Natural killer cell (primary cell): ENCODE data around the gene PARD6G. TPM values are rescaled to one million over a fixed set of nuclear protein-coding genes. Genes with fewer than 3 reads are reported as not detected.
"Not testable (repeated sequence)": the region's sequence is repeated elsewhere in the genome, so short reads cannot be mapped to it uniquely, and the experiment has no call there.

Experiments
- ATAC-seq, 3 donors: fragments of 150-1000 bp in 2 of 3; fragments of 200-7000 bp in 1 of 3; cut with Tn5 transposase; 1 replicate in 1 of 3; 2 replicates in 2 of 3; pipeline ENCODE4 v1.10.0; 2021; ENCODE audit warnings: mild to moderate bottlenecking in 2 of 3, moderate library complexity in 2 of 3
- DNase-seq, 2 donors: peaks; one replicate each; pipeline versions ENCODE4 v3.0.0 to v3.0.0-alpha.2; 2013 to 2021; ENCODE audit warnings: mixed read lengths in 1 of 2
- H3K27ac ChIP-seq: one replicate; pipeline ENCODE4 v1.5.1; 2013; ENCODE audit warnings: mild to moderate bottlenecking, low read length
- H3K27me3 ChIP-seq: one replicate; pipeline ENCODE4 v1.6.1; 2013; ENCODE audit warnings: low read length; ENCODE audit not compliant: control insufficient read depth, insufficient read depth
- H3K36me3 ChIP-seq: one replicate; pipeline ENCODE4 v1.6.1; 2013; ENCODE audit warnings: low read length; ENCODE audit not compliant: control insufficient read depth, insufficient read depth
- H3K4me1 ChIP-seq: one replicate; pipeline ENCODE4 v1.6.1; 2013; ENCODE audit warnings: low read length; ENCODE audit not compliant: control insufficient read depth, insufficient read depth
- H3K4me3 ChIP-seq: one replicate; pipeline ENCODE4 v1.5.1; 2013; ENCODE audit warnings: low read length
- H3K9me3 ChIP-seq: one replicate; pipeline ENCODE4 v1.6.1; 2013; ENCODE audit warnings: low read length; ENCODE audit not compliant: control insufficient read depth, insufficient read depth
- H3K27ac Mint-ChIP-seq, 2 donors: one replicate each; pipeline ENCODE4 v1.8.0; 2022; ENCODE audit warnings: mild to moderate bottlenecking in 2 of 2, mixed read lengths in 2 of 2, moderate library complexity in 1 of 2
- H3K27me3 Mint-ChIP-seq, 2 donors: one replicate each; pipeline ENCODE4 v1.8.0; 2022; ENCODE audit warnings: low read depth in 2 of 2, mixed read lengths in 2 of 2
- H3K36me3 Mint-ChIP-seq: one replicate; pipeline ENCODE4 v1.8.0; 2022; ENCODE audit warnings: mixed read lengths
- H3K4me1 Mint-ChIP-seq, 2 donors: one replicate each; pipeline ENCODE4 v1.8.0; 2022; ENCODE audit warnings: mixed read lengths in 2 of 2
- H3K4me3 Mint-ChIP-seq: one replicate; pipeline ENCODE4 v1.8.0; 2022; ENCODE audit warnings: mild to moderate bottlenecking, moderate library complexity, mixed read lengths
- H3K9me3 Mint-ChIP-seq, 2 donors: one replicate each; pipeline ENCODE4 v1.8.0; 2022; ENCODE audit warnings: mixed read lengths in 2 of 2
- CTCF ChIP-seq: fragments of 200-600 bp; IDR thresholded peaks from one replicate; pipeline ENCODE4 v1.8.0; 2022; ENCODE audit warnings: antibody characterized with exemption
- WGBS: methylation state at CpG from one replicate; pipeline ENCODE4 v1.1.7; 2013; ENCODE audit warnings: missing lambda C conversion rate; ENCODE audit not compliant: insufficient coverage; 5-methylcytosine and 5-hydroxymethylcytosine counted together
- intact Hi-C: fragments of 100-400 bp; cut with micrococcal nuclease; formaldehyde crosslinking; loops from one replicate; pipeline ENCODE4 v1.14.2; 2022
- total RNA-seq, 4 donors: library from RNA; stranded (reverse); fragments of 120-200 nt in 1 of 4; gene quantifications; one replicate each; pipeline versions ENCODE4 v1.2.3 to v1.2.4, GENCODE V29; 2013 to 2022

The PARD6G gene
- total RNA-seq, 3 donors from 2014 or later (not counting 1 experiment from before 2014, with no cell fraction given), result not detected

GRCh38 chr18:80258640-80259039 lies 11.3 kb upstream of the PARD6G start:
- Mint-ChIP-seq H3K9me3 (no peaks in the 10 kb centered on the region), H3K4me3 (no peak overlapping the region), H3K27ac (no peak overlapping the region), H3K27me3 (peaks cover 0 to 4% of the 10 kb centered on the region in 2 donors), H3K4me1 (no peaks in the 10 kb centered on the region), H3K36me3 (no peaks in the 10 kb centered on the region)
- WGBS, result 85% methylated on average over 3 of the region's 3 CpGs
- no peak overlapping the region for H3K4me3 ChIP-seq
- H3K9me3 ChIP-seq, result no peaks in the 10 kb centered on the region
- intact Hi-C loops, result no loop called here
- no peak for DNase-seq
- no peak for ATAC-seq
- no peaks in the 10 kb centered on the region for H3K4me1 ChIP-seq
- H3K27me3 ChIP-seq, result no peaks in the 10 kb centered on the region
- H3K27ac ChIP-seq, result no peak overlapping the region
- no peak for TF ChIP-seq CTCF
- H3K36me3 ChIP-seq, result no peaks in the 10 kb centered on the region

GRCh38 chr18:80257579-80258543 lies 10.5 kb upstream of the PARD6G start:
- H3K27ac ChIP-seq, intact Hi-C loops, H3K4me3 Mint-ChIP-seq, H3K27ac Mint-ChIP-seq, H3K9me3 ChIP-seq, H3K4me1 ChIP-seq, H3K36me3 Mint-ChIP-seq, H3K4me3 ChIP-seq, H3K9me3 Mint-ChIP-seq, H3K27me3 Mint-ChIP-seq, ATAC-seq, H3K27me3 ChIP-seq, H3K36me3 ChIP-seq, H3K4me1 Mint-ChIP-seq: not testable (repeated sequence)
- 40% methylated on average over 9 of the region's 12 CpGs for WGBS
- DNase-seq, result peak in 1 of 2 donors; percentile 70
- TF ChIP-seq CTCF, result peak; percentile 54

GRCh38 chr18:80254971-80255500 lies 7.7 kb upstream of the PARD6G start:
- Mint-ChIP-seq H3K4me3 (no peak overlapping the region), H3K27me3 (peaks cover 4 to 6% of the 10 kb centered on the region in 2 donors), H3K9me3 (no peaks in the 10 kb centered on the region), H3K36me3 (no peaks in the 10 kb centered on the region), H3K27ac (no peak overlapping the region), H3K4me1 (no peaks in the 10 kb centered on the region)
- no peaks in the 10 kb centered on the region for H3K9me3 ChIP-seq
- H3K27ac ChIP-seq, result no peak overlapping the region
- ATAC-seq (no peak), DNase-seq (no peak)
- no peaks in the 10 kb centered on the region for H3K27me3 ChIP-seq
- no peaks in the 10 kb centered on the region for H3K36me3 ChIP-seq
- H3K4me1 ChIP-seq, result no peaks in the 10 kb centered on the region
- WGBS, result 72% methylated on average over 6 of the region's 6 CpGs
- no peak overlapping the region for H3K4me3 ChIP-seq
- intact Hi-C loops, result no loop called here
- no peak for TF ChIP-seq CTCF
